CD4-positive, alpha-beta T cell (primary cell): ENCODE measurements around the gene GDI1. TPM values are rescaled to one million over a fixed set of nuclear protein-coding genes. Genes with fewer than 3 reads are reported as not detected.

Experiments
- ATAC-seq: fragments of 200-7000 bp; cut with Tn5 transposase; one replicate; pipeline ENCODE4 v1.10.0; 2022; ENCODE audit warnings: mild to moderate bottlenecking; ENCODE audit not compliant: poor library complexity
- CTCF ChIA-PET: fragments of 350-600 bp; sonication (Branson Sonifier 250); formaldehyde crosslinking; loops from one replicate; lab custom pipeline; 2021; ENCODE audit warnings: antibody characterized with exemption, inconsistent platforms; lab: Charles Lee
- POLR2A ChIA-PET: fragments of 350-600 bp; sonication (Branson Sonifier 250); formaldehyde crosslinking; loops from one replicate; lab custom pipeline; 2021; ENCODE audit warnings: antibody characterized with exemption, inconsistent platforms; lab: Charles Lee
- DNase-seq, 14 experiments: peaks; one replicate each; pipeline ENCODE4 v3.0.0-alpha.2; 2013 to 2020; ENCODE audit warnings: mixed read lengths in 2 of 14
- H3K27ac ChIP-seq, 2 donors: one replicate each; pipeline versions ENCODE4 v1.5.1 to v1.7.0; 2013; ENCODE audit warnings: low read length in 2 of 2, low read depth in 1 of 2, mild to moderate bottlenecking in 1 of 2
- H3K27me3 ChIP-seq, 2 experiments: 1 replicate in 1 of 2; 2 replicates in 1 of 2; pipeline versions ENCODE4 v1.6.1 to v1.7.0; 2013; ENCODE audit warnings: low read length in 2 of 2, control low read depth in 1 of 2, mild to moderate bottlenecking in 1 of 2, moderate library complexity in 1 of 2; ENCODE audit not compliant: insufficient read depth in 2 of 2, control insufficient read depth in 1 of 2
- H3K36me3 ChIP-seq: one replicate; pipeline ENCODE4 v1.6.1; 2013; ENCODE audit warnings: low read length, control low read depth; ENCODE audit not compliant: insufficient read depth
- H3K4me1 ChIP-seq: one replicate; pipeline ENCODE4 v1.6.1; 2013; ENCODE audit warnings: low read length, control low read depth; ENCODE audit not compliant: insufficient read depth
- H3K4me3 ChIP-seq: one replicate; pipeline ENCODE4 v1.5.1; 2013; ENCODE audit warnings: mild to moderate bottlenecking, low read length, moderate library complexity
- H3K9me3 ChIP-seq, 2 experiments: 1 replicate in 1 of 2; 2 replicates in 1 of 2; pipeline versions ENCODE4 v1.6.1 to v1.7.0; 2013; ENCODE audit warnings: low read length in 2 of 2, mild to moderate bottlenecking in 2 of 2, control low read depth in 1 of 2, moderate library complexity in 1 of 2; ENCODE audit not compliant: control insufficient read depth in 1 of 2, insufficient read depth in 1 of 2
- H3K27ac Mint-ChIP-seq: one replicate; pipeline ENCODE4 v1.8.0; 2020; ENCODE audit warnings: mixed read lengths
- H3K27me3 Mint-ChIP-seq: one replicate; pipeline ENCODE4 v1.8.0; 2021; ENCODE audit warnings: mixed read lengths
- H3K36me3 Mint-ChIP-seq: one replicate; pipeline ENCODE4 v1.8.0; 2021; ENCODE audit warnings: low read depth, mixed read lengths
- H3K4me1 Mint-ChIP-seq: one replicate; pipeline ENCODE4 v1.8.0; 2021; ENCODE audit warnings: low read depth, mixed read lengths
- H3K4me3 Mint-ChIP-seq: one replicate; pipeline ENCODE4 v1.8.0; 2020; ENCODE audit warnings: mild to moderate bottlenecking, mixed read lengths
- H3K9me3 Mint-ChIP-seq: one replicate; pipeline ENCODE4 v1.8.0; 2020; ENCODE audit warnings: mixed read lengths
- intact Hi-C, 2 experiments: fragments of 100-400 bp; cut with DNase I in 1 of 2; cut with micrococcal nuclease in 1 of 2; formaldehyde crosslinking; loops; one replicate each; pipeline versions ENCODE4 v1.15.1 to v1.9.0; 2023 to 2025; cut with DNase I, micrococcal nuclease
- total RNA-seq, 174 experiments: library from RNA in 2 of 174; stranded (reverse) in 2 of 174; gene quantifications; one replicate each; pipeline ENCODE4 v1.2.3 and lab custom pipeline; 2021 to 2026
- TF ChIP-seq, protein P1 (sequence below): fragments of 200-600 bp; IDR thresholded peaks from one replicate; pipeline ENCODE4 v1.8.0; 2022; ENCODE audit warnings: antibody characterized with exemption, mild to moderate bottlenecking

Gene GDI1
- total RNA-seq, 2 experiments from 2014 or later, result 144 to 145 TPM

DNA sequence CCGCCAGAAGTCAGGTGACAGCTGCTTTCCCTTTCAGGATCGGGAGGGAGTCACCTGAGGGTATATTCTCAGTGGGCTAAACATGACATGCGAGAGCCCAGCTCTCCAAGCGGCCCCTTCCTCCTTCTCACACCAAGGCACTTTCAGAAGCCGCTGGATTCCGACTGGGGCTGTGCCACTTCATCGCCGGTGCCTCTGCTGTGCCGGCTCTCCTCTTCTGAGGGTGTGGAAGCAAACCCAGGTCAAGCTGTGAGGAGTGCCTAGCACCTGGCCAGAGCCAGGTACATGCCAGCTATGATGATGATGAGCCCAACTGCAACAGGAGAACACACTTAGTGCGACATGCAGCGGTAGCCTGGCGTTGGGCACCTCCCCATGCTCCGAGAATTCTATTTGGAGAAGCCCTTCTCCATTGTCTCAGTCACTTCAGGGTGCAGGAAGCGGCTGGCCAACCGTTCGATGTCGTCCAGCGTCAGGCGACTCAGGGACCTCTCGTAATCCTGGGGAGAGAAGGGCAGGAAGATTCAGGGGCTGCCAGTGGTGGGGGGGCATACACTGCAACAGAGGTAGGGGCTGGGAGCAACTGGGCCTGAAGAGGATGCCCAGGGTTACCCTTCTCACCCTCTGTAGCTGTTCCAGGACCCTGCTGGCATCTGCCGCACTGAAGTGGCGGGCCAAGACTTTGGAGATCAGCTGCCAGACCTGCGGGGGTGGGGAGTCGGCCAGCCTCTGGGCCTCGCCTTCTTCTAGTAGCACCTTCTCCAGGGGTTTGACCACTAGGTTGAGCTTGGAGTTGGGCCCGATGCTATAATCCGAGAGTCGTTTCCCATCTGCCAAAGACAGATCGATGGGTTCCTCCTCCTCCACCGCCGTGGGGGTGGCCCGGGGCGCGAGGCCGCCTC, 48.4 kb downstream of the GDI1 start:
- Mint-ChIP-seq H3K27me3 (no peaks in the 10 kb centered on the region), H3K4me3 (peak overlapping the region; percentile 72), H3K9me3 (no peaks in the 10 kb centered on the region), H3K27ac (peak overlapping the region; percentile 27), H3K4me1 (peaks cover 9% of the 10 kb centered on the region), H3K36me3 (no peaks in the 10 kb centered on the region)
- Histone ChIP-seq H3K27me3 (no peaks in the 10 kb centered on the region), H3K27ac (peak overlapping the region in 1 of 2 donors; percentile 13), H3K36me3 (peaks cover 16% of the 10 kb centered on the region), H3K4me3 (peak overlapping the region; percentile 53), H3K9me3 (no peaks in the 10 kb centered on the region), H3K4me1 (peaks cover 51% of the 10 kb centered on the region)
- DNase-seq (no peak), ATAC-seq (no peak)
- intact Hi-C loops, result loop anchor here (2.0 to 10.0 kb wide), 2 partner anchors 49 to 51 kb away; partner anchors contain the start of gene GDI1 (in 2 of the 2)
- ChIA-PET POLR2A (interaction anchor here (1.0 to 3.0 kb wide), 8 partner anchors 28 to 88 kb away, joined by 3 to 18 read pairs (median 4); partner anchors contain the start of genes ATP6AP1, FAM3A, PLXNA3 and RPL10), CTCF (no interaction called here)
- TF ChIP-seq, protein P1, sequence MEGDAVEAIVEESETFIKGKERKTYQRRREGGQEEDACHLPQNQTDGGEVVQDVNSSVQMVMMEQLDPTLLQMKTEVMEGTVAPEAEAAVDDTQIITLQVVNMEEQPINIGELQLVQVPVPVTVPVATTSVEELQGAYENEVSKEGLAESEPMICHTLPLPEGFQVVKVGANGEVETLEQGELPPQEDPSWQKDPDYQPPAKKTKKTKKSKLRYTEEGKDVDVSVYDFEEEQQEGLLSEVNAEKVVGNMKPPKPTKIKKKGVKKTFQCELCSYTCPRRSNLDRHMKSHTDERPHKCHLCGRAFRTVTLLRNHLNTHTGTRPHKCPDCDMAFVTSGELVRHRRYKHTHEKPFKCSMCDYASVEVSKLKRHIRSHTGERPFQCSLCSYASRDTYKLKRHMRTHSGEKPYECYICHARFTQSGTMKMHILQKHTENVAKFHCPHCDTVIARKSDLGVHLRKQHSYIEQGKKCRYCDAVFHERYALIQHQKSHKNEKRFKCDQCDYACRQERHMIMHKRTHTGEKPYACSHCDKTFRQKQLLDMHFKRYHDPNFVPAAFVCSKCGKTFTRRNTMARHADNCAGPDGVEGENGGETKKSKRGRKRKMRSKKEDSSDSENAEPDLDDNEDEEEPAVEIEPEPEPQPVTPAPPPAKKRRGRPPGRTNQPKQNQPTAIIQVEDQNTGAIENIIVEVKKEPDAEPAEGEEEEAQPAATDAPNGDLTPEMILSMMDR, result no peak

DNA sequence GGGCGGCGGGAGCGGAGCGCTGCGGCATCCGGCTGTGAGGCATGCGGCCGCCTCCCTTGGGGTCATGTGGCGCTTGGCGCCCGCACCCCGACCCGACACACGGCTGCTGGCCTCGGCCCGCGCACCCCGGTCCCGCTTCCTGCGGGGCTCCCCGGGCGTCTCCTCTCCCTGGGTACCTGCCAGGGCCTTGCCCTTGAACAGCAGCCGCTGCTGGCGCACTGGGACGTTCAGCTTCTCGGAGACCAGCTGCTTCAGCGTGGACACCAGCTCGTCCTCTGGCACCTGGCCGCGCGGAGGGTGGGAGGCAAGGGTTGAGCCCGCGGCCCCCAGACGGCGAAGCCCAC, 49.1 kb downstream of the GDI1 start:
- H3K4me3 Mint-ChIP-seq, result peak overlapping the region; percentile 25
- peaks cover 54% of the 10 kb centered on the region for H3K4me1 ChIP-seq

More for the DNA sequence above, 49.1 kb downstream of the GDI1 start:
- Histone ChIP-seq H3K4me3 (peak overlapping the region; percentile 53), H3K9me3 (no peaks in the 10 kb centered on the region), H3K27ac (no peak overlapping the region), H3K27me3 (no peaks in the 10 kb centered on the region), H3K36me3 (peaks cover 16% of the 10 kb centered on the region)
- H3K27ac Mint-ChIP-seq, result no peak overlapping the region
- intact Hi-C loops, result loop anchor here in 1 of 2 experiments (10.0 kb wide), 1 partner anchor 51 kb away; the partner anchor contains the start of gene GDI1
- peaks cover 4% of the 10 kb centered on the region for H3K36me3 Mint-ChIP-seq
- ChIA-PET CTCF (no interaction called here), POLR2A (interaction anchor here (1.0 to 3.0 kb wide), 7 partner anchors 28 to 88 kb away, joined by 3 to 18 read pairs (median 5); partner anchors contain the start of genes ATP6AP1, FAM3A, PLXNA3 and RPL10)
- no peaks in the 10 kb centered on the region for H3K9me3 Mint-ChIP-seq
- ATAC-seq (peak; percentile 11), DNase-seq (peak in 10 of 14 experiments; percentile 7 to 70 (median 39))
- H3K27me3 Mint-ChIP-seq, result no peaks in the 10 kb centered on the region
- H3K4me1 Mint-ChIP-seq, result peaks cover 13% of the 10 kb centered on the region
- TF ChIP-seq, protein P1, result no peak
